ENCODE results near the gene TMPRSS11A.

TMPRSS11A gene

GRCh38 chr4:67896421-67897065, 66.8 kb downstream of the TMPRSS11A start:
- no peaks in the 10 kb centered on the region for H3K36me3 ChIP-seq (ENCODE audit: control insufficient read depth in 2 of 2, insufficient read depth in 2 of 2, low read length in 2 of 2)
- H3K9me3 ChIP-seq (ENCODE audit: control insufficient read depth in 2 of 2, low read length in 2 of 2) = no peaks in the 10 kb centered on the region
- no peaks in the 10 kb centered on the region for H3K4me1 ChIP-seq (ENCODE audit: control insufficient read depth in 2 of 2, insufficient read depth in 2 of 2, low read length in 2 of 2)
- H3K27ac ChIP-seq (ENCODE audit: low read depth in 2 of 2, low read length in 2 of 2) = no peak overlapping the region
- no peak overlapping the region for H3K4me3 ChIP-seq (ENCODE audit: low read length in 2 of 2)
- no peak overlapping the region for H3K9ac ChIP-seq (ENCODE audit: low read depth in 1 of 2, low read length in 2 of 2)
- no peaks in the 10 kb centered on the region for H3K27me3 ChIP-seq (ENCODE audit: control insufficient read depth in 2 of 2, insufficient read depth in 2 of 2, low read length in 2 of 2)

- no peak overlapping the region for H3K9ac ChIP-seq (ENCODE audit: low read depth in 1 of 2, low read length in 2 of 2)
- no peaks in the 10 kb centered on the region for H3K36me3 ChIP-seq (ENCODE audit: control insufficient read depth in 2 of 2, insufficient read depth in 2 of 2, low read length in 2 of 2)
Measured at GRCh38 chr4:67894659-67895058, 68.6 kb downstream of the TMPRSS11A start.

GRCh38 chr4:67892905-67893304, 70.4 kb downstream of the TMPRSS11A start:
- Histone ChIP-seq H3K27ac (ENCODE audit: low read depth in 2 of 2, low read length in 2 of 2) (no peak overlapping the region), H3K27me3 (ENCODE audit: control insufficient read depth in 2 of 2, insufficient read depth in 2 of 2, low read length in 2 of 2) (no peaks in the 10 kb centered on the region), H3K9ac (ENCODE audit: low read depth in 1 of 2, low read length in 2 of 2) (no peak overlapping the region), H3K9me3 (ENCODE audit: control insufficient read depth in 2 of 2, low read length in 2 of 2) (no peaks in the 10 kb centered on the region), H3K4me1 (ENCODE audit: control insufficient read depth in 2 of 2, insufficient read depth in 2 of 2, low read length in 2 of 2) (no peaks in the 10 kb centered on the region), H3K4me3 (ENCODE audit: low read length in 2 of 2) (no peak overlapping the region), H3K36me3 (ENCODE audit: control insufficient read depth in 2 of 2, insufficient read depth in 2 of 2, low read length in 2 of 2) (no peaks in the 10 kb centered on the region)

More at GRCh38 chr4:67894659-67895058, 68.6 kb downstream of the TMPRSS11A start:
- no peak overlapping the region for H3K4me3 ChIP-seq (ENCODE audit: low read length in 2 of 2)
- no peak overlapping the region for H3K27ac ChIP-seq (ENCODE audit: low read depth in 2 of 2, low read length in 2 of 2)
- no peaks in the 10 kb centered on the region for H3K9me3 ChIP-seq (ENCODE audit: control insufficient read depth in 2 of 2, low read length in 2 of 2)
- no peaks in the 10 kb centered on the region for H3K4me1 ChIP-seq (ENCODE audit: control insufficient read depth in 2 of 2, insufficient read depth in 2 of 2, low read length in 2 of 2)
- H3K27me3 ChIP-seq (ENCODE audit: control insufficient read depth in 2 of 2, insufficient read depth in 2 of 2, low read length in 2 of 2) = no peaks in the 10 kb centered on the region

- Histone ChIP-seq H3K36me3 (ENCODE audit: control insufficient read depth in 2 of 2, insufficient read depth in 2 of 2, low read length in 2 of 2) (no peaks in the 10 kb centered on the region), H3K4me3 (ENCODE audit: low read length in 2 of 2) (no peak overlapping the region), H3K27ac (ENCODE audit: low read depth in 2 of 2, low read length in 2 of 2) (no peak overlapping the region), H3K9me3 (ENCODE audit: control insufficient read depth in 2 of 2, low read length in 2 of 2) (no peaks in the 10 kb centered on the region), H3K4me1 (ENCODE audit: control insufficient read depth in 2 of 2, insufficient read depth in 2 of 2, low read length in 2 of 2) (no peaks in the 10 kb centered on the region), H3K9ac (ENCODE audit: low read depth in 1 of 2, low read length in 2 of 2) (no peak overlapping the region), H3K27me3 (ENCODE audit: control insufficient read depth in 2 of 2, insufficient read depth in 2 of 2, low read length in 2 of 2) (no peaks in the 10 kb centered on the region)
Measured at GRCh38 chr4:67892253-67892652, 71.0 kb downstream of the TMPRSS11A start.

- H3K4me3 ChIP-seq (ENCODE audit: low read length in 2 of 2) = no peak overlapping the region
- H3K9ac ChIP-seq (ENCODE audit: low read depth in 1 of 2, low read length in 2 of 2) = no peak overlapping the region
- no peak overlapping the region for H3K27ac ChIP-seq (ENCODE audit: low read depth in 2 of 2, low read length in 2 of 2)
- no peaks in the 10 kb centered on the region for H3K27me3 ChIP-seq (ENCODE audit: control insufficient read depth in 2 of 2, insufficient read depth in 2 of 2, low read length in 2 of 2)
- H3K36me3 ChIP-seq (ENCODE audit: control insufficient read depth in 2 of 2, insufficient read depth in 2 of 2, low read length in 2 of 2) = no peaks in the 10 kb centered on the region
- no peaks in the 10 kb centered on the region for H3K4me1 ChIP-seq (ENCODE audit: control insufficient read depth in 2 of 2, insufficient read depth in 2 of 2, low read length in 2 of 2)
- H3K9me3 ChIP-seq (ENCODE audit: control insufficient read depth in 2 of 2, low read length in 2 of 2) = no peaks in the 10 kb centered on the region
Measured at GRCh38 chr4:67891645-67892044, 71.6 kb downstream of the TMPRSS11A start.

- no peaks in the 10 kb centered on the region for H3K36me3 ChIP-seq (ENCODE audit: control insufficient read depth in 2 of 2, insufficient read depth in 2 of 2, low read length in 2 of 2)
- no peak overlapping the region for H3K4me3 ChIP-seq (ENCODE audit: low read length in 2 of 2)
- H3K4me1 ChIP-seq (ENCODE audit: control insufficient read depth in 2 of 2, insufficient read depth in 2 of 2, low read length in 2 of 2) = no peaks in the 10 kb centered on the region
- H3K27ac ChIP-seq (ENCODE audit: low read depth in 2 of 2, low read length in 2 of 2) = no peak overlapping the region
- H3K9ac ChIP-seq (ENCODE audit: low read depth in 1 of 2, low read length in 2 of 2) = no peak overlapping the region
- H3K27me3 ChIP-seq (ENCODE audit: control insufficient read depth in 2 of 2, insufficient read depth in 2 of 2, low read length in 2 of 2) = no peaks in the 10 kb centered on the region
- H3K9me3 ChIP-seq (ENCODE audit: control insufficient read depth in 2 of 2, low read length in 2 of 2) = no peaks in the 10 kb centered on the region
Measured at GRCh38 chr4:67886281-67886680, 77.0 kb downstream of the TMPRSS11A start.

GRCh38 chr4:67885762-67886161, 77.5 kb downstream of the TMPRSS11A start:
- H3K9ac ChIP-seq (ENCODE audit: low read depth in 1 of 2, low read length in 2 of 2) = no peak overlapping the region
- no peak overlapping the region for H3K4me3 ChIP-seq (ENCODE audit: low read length in 2 of 2)
- no peaks in the 10 kb centered on the region for H3K27me3 ChIP-seq (ENCODE audit: control insufficient read depth in 2 of 2, insufficient read depth in 2 of 2, low read length in 2 of 2)
- no peak overlapping the region for H3K27ac ChIP-seq (ENCODE audit: low read depth in 2 of 2, low read length in 2 of 2)
- H3K36me3 ChIP-seq (ENCODE audit: control insufficient read depth in 2 of 2, insufficient read depth in 2 of 2, low read length in 2 of 2) = no peaks in the 10 kb centered on the region
- H3K9me3 ChIP-seq (ENCODE audit: control insufficient read depth in 2 of 2, low read length in 2 of 2) = no peaks in the 10 kb centered on the region
- no peaks in the 10 kb centered on the region for H3K4me1 ChIP-seq (ENCODE audit: control insufficient read depth in 2 of 2, insufficient read depth in 2 of 2, low read length in 2 of 2)

GRCh38 chr4:67884701-67885100, 78.6 kb downstream of the TMPRSS11A start:
- Histone ChIP-seq H3K27ac (ENCODE audit: low read depth in 2 of 2, low read length in 2 of 2) (no peak overlapping the region), H3K4me3 (ENCODE audit: low read length in 2 of 2) (no peak overlapping the region), H3K4me1 (ENCODE audit: control insufficient read depth in 2 of 2, insufficient read depth in 2 of 2, low read length in 2 of 2) (no peaks in the 10 kb centered on the region), H3K9ac (ENCODE audit: low read depth in 1 of 2, low read length in 2 of 2) (no peak overlapping the region), H3K27me3 (ENCODE audit: control insufficient read depth in 2 of 2, insufficient read depth in 2 of 2, low read length in 2 of 2) (no peaks in the 10 kb centered on the region), H3K36me3 (ENCODE audit: control insufficient read depth in 2 of 2, insufficient read depth in 2 of 2, low read length in 2 of 2) (no peaks in the 10 kb centered on the region), H3K9me3 (ENCODE audit: control insufficient read depth in 2 of 2, low read length in 2 of 2) (no peaks in the 10 kb centered on the region)

- Histone ChIP-seq H3K4me1 (ENCODE audit: control insufficient read depth in 2 of 2, insufficient read depth in 2 of 2, low read length in 2 of 2) (no peaks in the 10 kb centered on the region), H3K27me3 (ENCODE audit: control insufficient read depth in 2 of 2, insufficient read depth in 2 of 2, low read length in 2 of 2) (no peaks in the 10 kb centered on the region), H3K9me3 (ENCODE audit: control insufficient read depth in 2 of 2, low read length in 2 of 2) (no peaks in the 10 kb centered on the region), H3K9ac (ENCODE audit: low read depth in 1 of 2, low read length in 2 of 2) (no peak within 1 kb of the TSS), H3K36me3 (ENCODE audit: control insufficient read depth in 2 of 2, insufficient read depth in 2 of 2, low read length in 2 of 2) (no peaks in the 10 kb centered on the region), H3K4me3 (ENCODE audit: low read length in 2 of 2) (no peak within 1 kb of the TSS), H3K27ac (ENCODE audit: low read depth in 2 of 2, low read length in 2 of 2) (no peak within 1 kb of the TSS)
Measured at GRCh38 chr4:67883902-67884301, 79.4 kb downstream of the TMPRSS11A start, which contains the start of gene TMPRSS11D. TMPRSS11D (minus strand) TSS chr4:67884002; CDS start chr4:67883933, 69 bp downstream.

GRCh38 chr4:67883458-67883857, 79.8 kb downstream of the TMPRSS11A start:
- Histone ChIP-seq H3K4me3 (ENCODE audit: low read length in 2 of 2) (no peak overlapping the region), H3K27me3 (ENCODE audit: control insufficient read depth in 2 of 2, insufficient read depth in 2 of 2, low read length in 2 of 2) (no peaks in the 10 kb centered on the region), H3K4me1 (ENCODE audit: control insufficient read depth in 2 of 2, insufficient read depth in 2 of 2, low read length in 2 of 2) (no peaks in the 10 kb centered on the region), H3K27ac (ENCODE audit: low read depth in 2 of 2, low read length in 2 of 2) (no peak overlapping the region), H3K36me3 (ENCODE audit: control insufficient read depth in 2 of 2, insufficient read depth in 2 of 2, low read length in 2 of 2) (no peaks in the 10 kb centered on the region), H3K9ac (ENCODE audit: low read depth in 1 of 2, low read length in 2 of 2) (no peak overlapping the region), H3K9me3 (ENCODE audit: control insufficient read depth in 2 of 2, low read length in 2 of 2) (no peaks in the 10 kb centered on the region)
